NCI-H510A (cell line): ENCODE results near the gene FKBP9.
"Not testable (repeated sequence)": the region's sequence is repeated elsewhere in the genome, so short reads cannot be mapped to it uniquely, and the experiment has no call there.

Experiments
- DNase-seq: peaks from one replicate; lab custom pipeline; 2025; lab: John Stamatoyannopoulos, UW

The FKBP9 gene

GRCh38 chr7:32957326-32958045, at the start of gene FKBP9:
FKBP9 (plus strand) TSS chr7:32957440; CDS start chr7:32957574, 134 bp downstream.
- DNase-seq, result peak; percentile 39

GRCh38 chr7:32910195-32910594, 47.0 kb upstream of the FKBP9 start:
- no peak for DNase-seq

- no peak for DNase-seq
These were observed 43.1 kb upstream of the FKBP9 start for GRCh38 chr7:32914184-32914583.

- DNase-seq, result no peak
These were observed 42.2 kb upstream of the FKBP9 start for GRCh38 chr7:32915041-32915536.

GRCh38 chr7:32916006-32916405, 41.2 kb upstream of the FKBP9 start:
- DNase-seq, result no peak

- DNase-seq, result not testable (repeated sequence)
These were observed 40.2 kb upstream of the FKBP9 start for GRCh38 chr7:32916994-32917393.

GRCh38 chr7:32921896-32922295, 35.3 kb upstream of the FKBP9 start:
- DNase-seq, result no peak

- no peak for DNase-seq
These were observed 28.4 kb upstream of the FKBP9 start for GRCh38 chr7:32928785-32929298.

- DNase-seq, result no peak
These were observed 27.7 kb upstream of the FKBP9 start for GRCh38 chr7:32929430-32930143.

GRCh38 chr7:32930378-32930777, 26.9 kb upstream of the FKBP9 start:
- no peak for DNase-seq

GRCh38 chr7:32935558-32935957, 21.7 kb upstream of the FKBP9 start:
- no peak for DNase-seq

GRCh38 chr7:32936689-32937088, 20.6 kb upstream of the FKBP9 start:
- no peak for DNase-seq

GRCh38 chr7:32937344-32938174, 19.7 kb upstream of the FKBP9 start:
- DNase-seq, result peak; percentile 37

GRCh38 chr7:32941181-32941580, 16.1 kb upstream of the FKBP9 start:
- DNase-seq, result no peak

GRCh38 chr7:32941681-32942414, 15.4 kb upstream of the FKBP9 start:
- DNase-seq, result peak; percentile 30

GRCh38 chr7:32942415-32943251, 14.6 kb upstream of the FKBP9 start:
- DNase-seq, result peak; percentile 72

- DNase-seq, result no peak
These were observed 13.8 kb upstream of the FKBP9 start for GRCh38 chr7:32943252-32944030.

- DNase-seq, result no peak
These were observed 9.7 kb upstream of the FKBP9 start for GRCh38 chr7:32947420-32947983.

GRCh38 chr7:32948202-32948601, 9.0 kb upstream of the FKBP9 start:
- DNase-seq, result no peak
